Activated CD4-positive, alpha-beta T cell treated with anti-CD3 and anti-CD28 coated beads, Interleukin-2, Interleukin-4, amounts not matched to agents 100 ng/mL and 50 ng/mL, durations not matched to agents 16 hours and 8 hours (primary cell): ENCODE data around the gene FAM83F.
"Not testable (repeated sequence)": the region's sequence is repeated elsewhere in the genome, so short reads cannot be mapped to it uniquely, and the experiment has no call there.

Source experiments
- DNase-seq: peaks from one replicate; pipeline ENCODE4 v3.0.0-alpha.2; 2020; ENCODE audit warnings: low spot score

The FAM83F gene

DNA sequence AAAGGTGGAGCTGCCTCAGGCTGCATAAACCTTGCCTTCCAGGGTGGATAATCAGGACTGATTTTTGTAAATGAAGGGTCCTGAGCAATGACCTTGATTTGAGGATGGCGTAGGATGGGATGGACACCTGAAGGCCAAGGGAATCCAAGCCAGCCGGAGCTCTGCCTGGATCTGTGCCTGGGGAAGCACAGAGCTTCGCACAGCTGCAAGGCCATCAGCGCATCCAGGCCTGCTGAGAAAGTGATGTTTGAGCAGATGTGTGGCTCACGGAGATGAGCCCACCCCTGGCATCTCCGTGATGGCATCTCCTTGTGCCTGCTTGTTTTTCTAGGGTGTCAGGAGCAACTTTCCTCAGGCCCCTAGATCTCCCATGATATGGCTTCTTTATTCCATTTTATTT lies 23.3 kb downstream of the FAM83F start:
- DNase-seq: no peak

DNA sequence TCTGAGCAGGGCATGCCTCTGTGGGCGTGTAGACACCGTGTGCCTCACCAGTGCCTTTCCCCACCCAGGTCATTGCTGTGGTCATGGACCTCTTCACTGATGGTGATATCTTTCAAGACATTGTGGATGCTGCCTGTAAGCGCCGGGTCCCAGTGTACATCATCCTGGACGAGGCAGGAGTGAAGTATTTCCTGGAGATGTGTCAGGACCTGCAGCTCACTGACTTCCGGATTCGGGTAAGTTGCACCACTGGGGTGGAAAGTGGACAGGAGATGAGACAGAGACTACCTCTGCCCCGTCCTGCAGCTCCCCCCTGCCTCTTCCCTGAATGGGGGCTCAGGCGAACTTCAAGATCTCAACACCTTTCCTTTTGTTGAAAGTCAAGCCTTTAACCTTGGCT lies 24.3 kb downstream of the FAM83F start:
- no peak for DNase-seq

DNA sequence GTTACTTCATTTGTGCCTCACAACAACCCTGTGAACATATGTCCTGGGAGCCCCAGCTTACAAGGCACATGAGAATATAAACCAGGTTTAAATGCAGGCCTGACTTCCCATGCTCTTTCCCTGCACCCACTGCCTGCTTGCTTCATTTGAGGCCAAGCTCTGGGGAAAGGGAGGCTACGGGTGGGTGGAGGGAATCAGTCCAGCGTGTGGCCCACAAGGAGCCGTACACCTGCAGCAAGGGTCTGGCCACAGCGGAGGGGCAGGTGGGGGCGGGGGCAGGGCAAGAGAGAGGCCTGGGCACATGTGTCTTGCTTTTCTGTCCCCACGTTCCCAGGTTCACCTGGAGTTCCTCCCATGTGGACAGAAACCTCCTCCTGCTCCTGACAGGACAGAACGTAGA lies 26.2 kb downstream of the FAM83F start:
- no peak for DNase-seq

DNA sequence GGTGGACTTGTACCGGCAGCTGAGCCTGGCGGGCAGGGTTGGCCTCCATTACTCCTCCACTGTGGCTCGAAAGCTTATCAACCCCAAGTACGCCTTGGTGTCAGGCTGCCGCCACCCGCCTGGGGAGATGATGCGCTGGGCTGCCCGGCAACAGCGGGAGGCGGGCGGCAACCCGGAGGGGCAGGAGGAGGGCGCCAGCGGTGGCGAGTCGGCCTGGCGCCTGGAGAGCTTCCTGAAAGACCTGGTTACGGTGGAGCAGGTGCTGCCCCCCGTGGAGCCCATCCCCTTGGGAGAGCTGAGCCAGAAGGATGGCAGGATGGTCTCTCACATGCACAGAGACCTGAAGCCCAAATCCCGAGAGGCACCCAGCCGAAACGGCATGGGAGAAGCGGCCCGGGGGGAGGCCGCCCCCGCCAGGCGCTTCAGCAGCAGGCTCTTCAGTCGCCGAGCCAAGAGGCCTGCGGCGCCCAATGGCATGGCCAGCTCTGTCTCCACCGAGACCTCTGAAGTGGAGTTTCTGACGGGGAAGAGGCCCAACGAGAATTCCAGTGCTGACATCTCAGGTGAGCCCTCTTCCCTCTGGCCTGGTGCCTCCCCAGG lies 26.7 kb downstream of the FAM83F start:
- DNase-seq: no peak

DNA sequence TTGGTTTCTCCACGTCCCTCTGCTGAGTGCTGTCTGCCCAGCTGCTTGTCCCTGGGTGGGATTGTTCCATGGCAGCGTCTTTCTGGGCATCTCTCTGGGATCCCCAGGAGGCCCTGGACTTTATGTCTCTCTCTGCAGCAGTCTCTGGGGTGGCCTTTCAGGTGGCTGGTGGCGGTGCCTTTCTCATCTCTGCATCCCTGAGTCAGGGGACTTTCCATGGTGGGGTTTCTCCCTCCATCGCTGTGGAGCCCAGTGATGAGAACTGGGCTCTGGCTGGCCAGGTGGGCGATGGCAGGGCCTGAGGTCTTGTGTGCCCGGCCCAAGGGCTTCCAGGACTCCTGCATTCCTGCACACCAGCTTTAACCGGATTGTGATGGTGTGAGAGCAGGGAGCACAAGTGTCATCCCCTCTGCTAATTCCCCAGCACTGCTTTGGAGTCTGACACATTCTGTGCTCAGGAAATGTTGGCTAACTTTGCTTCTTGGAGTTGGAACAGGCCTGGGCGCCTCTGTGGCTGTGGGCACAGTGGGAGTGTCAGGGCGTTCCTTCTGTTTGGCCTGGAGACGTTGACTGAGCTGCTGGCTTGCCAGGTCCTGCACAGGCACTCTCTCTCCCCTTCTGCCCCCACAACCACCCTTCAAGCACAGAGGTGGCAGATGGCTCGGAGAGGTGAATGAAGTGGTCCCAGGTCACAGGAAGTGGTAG lies 27.9 kb downstream of the FAM83F start:
- DNase-seq: no peak

DNA sequence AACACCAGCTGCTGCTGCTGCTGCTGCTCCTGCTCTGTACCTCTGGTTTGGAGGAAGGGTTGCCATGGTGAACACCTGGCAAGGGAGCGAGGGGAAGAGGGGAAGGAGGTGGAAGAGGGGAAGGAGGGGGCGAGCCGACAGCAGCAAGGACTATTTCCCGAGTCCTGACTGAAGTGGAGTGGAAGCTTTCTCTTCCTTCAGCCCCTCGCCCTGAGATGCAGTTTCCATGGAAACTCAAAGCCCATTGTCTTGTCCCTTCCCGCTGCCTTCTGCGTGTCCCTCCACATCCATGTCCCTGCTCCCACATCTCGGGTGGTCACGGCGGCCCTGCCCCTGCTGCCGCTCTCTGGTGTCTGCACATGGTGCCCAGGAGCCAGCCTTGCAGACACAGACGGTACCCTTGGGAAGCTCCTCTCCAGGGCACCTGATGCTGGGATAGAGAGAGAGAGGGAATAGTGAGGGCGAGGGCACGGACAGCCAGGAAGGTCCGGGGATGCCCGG lies 28.6 kb downstream of the FAM83F start:
- DNase-seq: no peak

DNA sequence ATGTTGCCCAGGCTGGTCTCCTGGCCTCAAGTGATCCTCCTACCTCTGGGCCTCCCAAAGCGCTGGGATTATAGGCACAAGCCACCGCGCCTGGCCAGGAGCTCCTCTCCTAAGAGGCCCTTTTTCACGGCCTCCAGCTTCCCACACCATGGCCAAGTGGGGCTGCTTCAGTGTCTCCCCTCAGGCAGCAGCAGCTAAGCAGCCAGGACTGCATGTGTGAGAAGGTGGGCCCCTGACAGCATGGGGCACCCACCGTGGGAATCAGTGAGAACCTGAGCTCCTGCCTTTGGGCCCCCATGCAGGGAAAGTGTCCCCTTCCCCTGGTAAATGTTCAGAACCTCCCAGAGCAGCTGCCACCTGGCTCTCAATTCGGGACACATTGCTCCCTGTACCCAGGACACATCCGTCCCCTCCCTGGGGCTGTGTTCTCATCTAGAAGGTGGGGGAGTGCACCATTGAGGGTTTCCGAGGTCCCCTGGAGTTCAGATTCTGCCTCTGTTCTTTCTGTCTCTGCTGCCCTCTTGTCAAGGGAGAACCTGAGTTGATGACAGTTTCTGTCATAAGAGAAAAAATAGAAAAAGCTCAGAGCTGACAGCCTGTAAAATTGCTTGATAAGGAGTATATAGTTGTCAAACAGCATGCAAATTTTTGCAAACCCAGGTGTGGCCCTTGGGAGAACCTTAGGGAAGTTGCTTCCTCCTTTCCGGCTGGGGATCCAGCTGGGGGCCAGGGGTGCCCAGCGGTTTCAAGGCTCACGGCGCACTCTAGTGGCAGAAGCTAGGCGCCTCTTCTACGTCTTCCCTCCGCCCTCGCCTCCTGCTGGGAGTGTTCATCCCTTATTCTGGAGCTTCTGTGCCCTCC lies 29.7 kb downstream of the FAM83F start:
- DNase-seq: peak; percentile 63

DNA sequence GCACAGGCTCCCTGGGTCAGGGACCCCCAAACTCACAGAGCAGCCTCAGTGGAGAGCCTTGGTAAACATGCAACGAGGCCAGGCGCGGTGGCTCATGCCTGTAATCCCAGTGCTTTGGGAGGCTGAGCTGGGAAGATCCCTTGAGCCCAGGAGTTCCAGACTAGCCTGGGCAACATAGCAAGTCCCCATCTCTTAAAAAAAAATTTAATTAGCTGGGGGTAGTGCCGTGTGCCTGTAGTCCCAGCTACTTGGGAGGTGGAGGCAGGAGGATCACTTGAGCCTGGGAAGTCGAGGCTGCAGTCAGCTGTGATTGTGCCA lies 30.3 kb downstream of the FAM83F start:
- not testable (repeated sequence) for DNase-seq

DNA sequence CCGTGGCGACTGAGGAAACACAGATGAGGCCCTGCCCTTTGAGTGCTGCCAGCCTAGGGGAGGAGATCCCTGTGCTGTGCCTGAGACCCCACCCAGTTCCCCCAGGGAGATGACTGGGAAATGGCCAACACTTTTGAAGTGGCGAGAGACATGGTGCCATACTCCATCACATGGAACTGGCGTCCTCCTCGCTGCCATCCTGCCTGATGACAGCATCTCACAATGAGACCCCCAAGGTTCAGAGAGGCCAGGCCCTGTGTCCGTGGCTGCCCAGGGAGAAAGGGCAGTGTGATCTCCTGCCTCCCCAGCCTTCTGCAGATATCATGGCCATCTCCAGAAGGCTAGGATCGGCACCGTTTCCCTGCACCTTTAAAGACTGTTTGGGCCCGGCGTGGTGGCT lies 31.1 kb downstream of the FAM83F start:
- DNase-seq: no peak

DNA sequence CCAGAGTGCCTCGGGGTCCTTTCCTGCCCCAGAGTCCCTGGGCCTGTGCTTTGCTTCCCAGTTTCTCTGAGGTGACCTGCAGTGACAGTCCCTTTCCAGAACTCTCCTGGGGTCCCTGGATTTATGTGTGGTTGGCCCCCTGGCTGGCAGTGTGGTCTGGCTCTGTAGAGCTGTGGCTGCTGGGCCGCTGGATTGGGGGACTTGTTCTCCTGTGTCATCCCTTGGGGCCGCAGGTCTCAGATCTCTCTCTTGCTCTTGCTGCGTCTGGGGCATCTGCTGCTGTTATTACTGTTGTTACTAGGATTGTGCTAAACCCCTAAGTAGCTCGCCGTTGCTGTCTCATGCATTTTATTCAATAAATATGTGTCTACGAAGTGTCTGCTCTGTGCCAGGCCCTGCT lies 31.9 kb downstream of the FAM83F start:
- DNase-seq: no peak

DNA sequence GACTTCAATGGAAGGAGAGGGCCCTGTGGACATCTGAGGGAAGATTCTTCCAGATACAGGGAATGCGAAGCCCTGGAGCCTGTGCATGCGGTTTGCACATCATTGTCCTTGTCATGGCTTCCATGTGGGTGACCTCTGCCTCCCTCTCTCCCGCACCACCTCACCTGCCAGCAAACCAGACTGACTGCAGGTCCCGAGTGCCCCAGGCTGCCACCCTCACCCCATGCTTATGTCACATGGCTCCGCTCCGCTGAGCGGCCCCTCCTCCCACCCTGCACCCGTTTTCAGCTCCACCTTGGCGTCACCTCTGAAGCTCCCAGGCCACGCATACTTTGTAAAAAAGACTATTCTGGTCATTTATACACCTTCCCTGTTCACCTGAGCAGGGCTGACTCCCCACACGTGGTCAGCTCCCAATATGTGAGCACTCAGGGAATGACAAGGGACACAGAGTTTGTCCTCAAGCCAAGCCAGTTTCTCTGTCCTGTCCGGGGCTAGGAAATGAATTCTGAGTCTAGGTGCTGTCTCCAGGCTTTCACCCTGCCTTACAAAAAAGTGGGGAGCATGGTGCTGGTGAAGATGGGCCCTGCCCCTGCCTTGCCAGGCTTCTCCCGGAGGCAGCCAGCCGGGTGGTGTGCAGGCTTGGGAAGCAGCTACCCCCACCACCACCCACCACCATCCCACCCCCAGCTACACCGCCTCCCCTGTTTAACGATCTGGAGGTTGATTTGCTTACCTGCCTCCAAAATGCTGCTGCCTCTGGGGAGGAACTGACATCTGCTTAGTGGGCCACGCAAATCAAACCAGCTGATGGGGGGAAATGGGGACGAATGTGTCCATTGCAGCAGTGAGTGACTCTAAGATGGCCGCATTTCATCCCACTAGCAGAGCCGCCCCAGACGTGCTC lies 32.7 kb downstream of the FAM83F start:
- DNase-seq: no peak

DNA sequence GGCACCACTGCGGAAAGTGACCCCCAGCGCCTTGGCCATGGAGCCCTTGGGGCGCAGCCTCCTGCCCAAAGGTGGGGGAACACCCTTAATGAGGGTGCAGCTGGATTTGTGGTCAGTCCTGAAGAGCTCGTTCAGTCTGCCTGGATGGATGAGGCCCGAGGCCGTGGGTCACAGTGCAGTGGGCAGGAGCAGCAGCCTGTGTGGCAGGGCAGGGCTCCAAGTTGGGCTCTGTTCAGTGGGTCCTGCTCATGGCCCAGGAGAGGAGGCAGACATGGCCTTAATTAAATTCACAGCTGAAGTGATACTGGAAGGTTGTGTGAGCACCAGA lies 33.3 kb downstream of the FAM83F start:
- no peak for DNase-seq

DNA sequence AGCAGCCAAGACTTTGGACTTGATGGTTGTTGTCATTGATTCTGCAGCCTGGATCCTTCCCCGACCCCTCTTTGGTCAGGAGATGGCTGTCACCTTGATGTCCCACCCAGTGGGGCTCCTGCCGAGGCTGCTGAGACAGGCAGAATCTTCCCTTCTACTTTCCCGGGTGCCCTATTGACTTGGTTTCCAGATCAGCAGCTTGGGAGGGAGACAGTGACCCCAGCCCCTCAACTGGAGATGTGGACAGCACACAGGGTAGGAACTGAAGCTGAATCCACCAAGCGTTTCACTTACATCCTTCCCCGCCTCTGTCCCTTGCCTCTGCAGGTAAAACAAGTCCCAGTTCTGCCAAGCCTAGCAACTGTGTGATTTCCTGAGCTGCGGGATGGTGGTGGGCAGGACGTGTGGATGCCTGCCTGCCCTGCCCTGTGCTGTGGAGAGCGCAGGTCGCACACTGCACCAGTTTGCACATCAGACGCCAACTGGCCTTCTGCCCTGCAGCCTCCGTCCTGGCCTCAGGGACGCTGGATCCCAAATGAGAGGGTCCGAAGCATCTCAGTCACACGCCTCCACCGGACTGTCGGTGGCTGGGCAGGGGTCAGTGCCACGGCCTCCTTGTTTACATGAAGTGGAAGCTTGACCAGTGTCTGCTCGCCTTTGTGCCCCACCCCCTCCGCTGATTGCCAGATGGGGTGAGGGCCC lies 34.6 kb downstream of the FAM83F start:
- no peak for DNase-seq

DNA sequence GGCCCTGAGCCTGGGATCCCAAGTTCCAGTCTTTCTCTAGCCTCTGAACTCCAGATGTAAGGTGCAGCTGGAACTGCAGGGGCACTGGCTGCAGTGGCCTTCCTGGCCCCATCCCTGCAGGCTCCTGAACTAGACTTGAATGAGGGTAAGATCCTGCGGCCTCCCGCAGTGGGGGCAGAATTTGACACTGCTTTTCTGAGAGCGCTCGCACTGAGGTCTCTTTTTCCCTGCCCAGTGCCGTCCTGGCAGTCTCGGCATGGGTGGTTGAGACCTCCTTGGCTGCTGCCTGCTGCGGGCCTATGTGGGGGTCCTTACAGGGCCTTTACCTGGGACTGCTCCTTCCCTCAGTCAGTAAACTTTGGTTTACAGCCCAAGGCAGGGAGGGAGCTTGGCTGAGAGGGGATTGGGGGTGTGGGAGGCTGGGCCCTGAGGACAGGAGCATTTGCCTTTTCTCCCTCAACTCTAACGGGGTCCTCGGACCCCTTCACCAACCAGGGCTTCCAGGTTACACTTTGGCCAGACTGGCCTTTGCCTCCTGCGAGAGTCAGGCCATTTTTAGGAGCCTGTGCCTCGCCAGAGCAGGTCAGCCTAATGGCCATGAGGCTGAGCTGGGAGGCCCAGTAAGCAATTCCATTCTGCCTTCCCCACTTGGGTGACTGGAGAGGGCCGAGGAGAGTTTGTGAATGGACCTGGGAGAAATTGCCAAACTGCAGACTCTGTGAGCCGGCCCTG lies 35.4 kb downstream of the FAM83F start:
- no peak for DNase-seq

DNA sequence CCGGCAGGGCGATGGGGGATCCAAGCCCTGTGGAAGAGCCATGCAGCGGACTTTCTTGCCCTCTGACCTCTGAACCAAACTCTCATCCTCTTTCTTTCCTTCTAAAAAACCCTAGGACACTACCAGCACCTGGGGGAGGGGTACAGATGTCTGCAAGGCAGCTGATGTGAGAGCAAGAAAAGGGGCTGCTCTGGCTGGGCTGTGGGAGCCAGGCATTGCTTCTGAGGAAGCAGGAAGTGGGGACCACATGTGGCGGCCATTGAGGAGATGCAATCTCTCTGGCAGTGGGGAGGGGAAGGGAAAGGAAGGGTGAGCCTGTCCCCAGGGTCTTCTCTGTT lies 36.0 kb downstream of the FAM83F start:
- no peak for DNase-seq

DNA sequence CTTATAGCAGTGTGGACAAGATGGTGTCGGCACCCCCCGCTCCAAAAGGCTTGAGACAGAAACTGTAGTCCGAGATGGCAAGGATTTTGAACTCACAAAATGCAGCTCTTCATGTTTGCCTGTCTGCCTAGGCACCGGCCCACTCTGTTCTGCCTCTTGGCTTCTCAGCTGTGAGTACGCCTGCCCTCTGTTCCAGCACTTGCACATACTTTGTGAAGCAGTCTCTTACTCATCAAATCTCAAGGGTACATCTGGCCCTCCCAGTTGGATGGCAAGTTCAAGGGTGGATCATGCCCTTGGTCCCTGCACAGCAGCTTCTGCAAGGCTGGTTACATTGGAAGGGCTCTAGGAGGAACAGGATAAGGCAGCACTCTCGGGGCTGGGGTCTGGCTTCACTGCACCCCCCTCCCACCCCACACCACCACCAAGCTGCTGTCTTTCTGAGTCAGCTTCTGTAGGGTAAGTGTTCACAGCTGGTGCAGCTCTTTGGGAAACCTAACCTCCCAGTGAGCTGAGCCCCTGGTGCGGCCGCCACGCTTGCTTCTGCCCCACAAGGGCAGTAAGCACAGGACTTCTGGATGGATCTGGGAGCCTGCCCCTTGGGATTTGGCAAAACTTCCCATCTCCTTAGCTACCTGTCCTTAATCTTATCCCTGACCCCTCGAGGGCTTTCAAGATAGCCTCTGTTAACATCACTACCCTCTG lies 37.2 kb downstream of the FAM83F start:
- no peak for DNase-seq

DNA sequence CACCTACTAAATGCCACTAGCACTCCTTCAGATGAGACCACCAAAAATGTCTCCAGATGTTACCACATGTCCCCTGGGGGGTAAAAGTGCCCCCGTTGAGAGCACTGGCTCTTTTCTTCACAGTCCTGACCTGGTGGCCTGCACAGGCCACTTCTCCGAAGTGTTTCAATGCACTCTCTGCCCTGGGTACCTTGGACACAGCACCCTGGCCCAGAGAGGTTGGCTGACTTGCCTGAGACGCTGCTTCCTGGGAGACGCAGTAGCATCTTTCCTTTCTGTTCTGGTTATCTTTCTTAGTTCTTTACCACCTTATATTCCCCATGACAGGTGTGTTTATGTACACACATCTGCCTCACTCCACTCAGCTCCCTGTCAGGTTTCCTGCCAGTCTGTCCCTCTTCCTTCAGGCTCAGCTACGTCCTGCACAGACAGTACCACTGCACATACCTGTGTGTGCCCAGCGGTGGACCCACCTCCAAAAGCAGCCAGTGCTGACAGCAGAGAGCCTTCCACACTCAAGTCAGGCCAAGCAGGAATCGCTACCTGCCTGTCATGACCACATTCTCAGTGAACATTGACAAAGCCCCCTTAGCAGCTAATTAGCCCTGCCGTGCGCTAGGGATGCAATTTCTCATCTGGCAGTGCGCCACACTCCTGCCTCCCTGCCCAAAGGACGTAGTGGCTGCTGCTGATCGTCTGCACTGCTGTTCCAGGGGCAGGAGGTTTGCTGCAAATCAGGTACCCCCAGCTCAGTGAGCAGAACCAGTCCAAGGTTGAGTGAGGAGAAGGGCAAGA lies 39.0 kb downstream of the FAM83F start:
- no peak for DNase-seq

DNA sequence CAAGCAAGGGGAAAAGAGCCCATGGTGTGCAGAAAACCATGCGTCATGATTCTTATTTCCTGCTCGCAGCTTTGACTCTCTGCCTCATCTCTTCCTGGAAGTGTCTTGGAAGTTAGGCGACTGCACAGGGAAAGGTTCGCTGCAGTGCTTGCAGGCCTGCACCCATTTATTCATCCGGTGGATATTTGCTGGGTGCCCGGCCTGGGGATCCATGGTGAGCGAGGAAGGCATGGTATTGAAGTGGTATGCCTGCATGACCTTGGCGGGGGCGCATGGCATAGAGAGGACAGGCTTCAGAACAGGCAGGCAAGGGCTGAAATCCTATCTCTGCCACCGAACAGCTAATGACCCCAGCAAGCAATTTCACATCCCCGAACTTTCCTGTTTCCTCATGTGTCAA lies 40.6 kb downstream of the FAM83F start:
- DNase-seq: no peak

DNA sequence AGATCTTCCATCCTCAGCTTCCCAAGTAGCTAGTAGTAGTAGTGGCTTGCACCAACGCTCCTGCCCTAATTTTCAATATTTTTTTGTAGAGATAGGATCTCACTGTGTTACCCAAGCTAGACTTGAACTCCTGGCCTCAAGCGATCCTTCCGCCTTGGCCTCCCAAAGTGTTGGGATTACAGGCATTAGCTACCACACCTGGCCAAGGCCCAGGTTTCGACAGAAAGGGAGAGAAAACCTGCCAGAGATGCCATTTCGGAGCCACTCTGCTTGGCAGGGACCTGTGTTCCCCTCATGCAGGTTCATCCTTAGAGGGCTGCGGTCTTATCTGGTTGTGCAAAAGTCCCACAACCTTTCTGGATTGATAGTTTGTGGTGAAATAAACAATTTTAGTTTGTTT lies 41.4 kb downstream of the FAM83F start:
- DNase-seq: no peak
